Gastrocnemius medialis (tissue), 4 donors: Measurements from ENCODE around the gene MRNIP.

Experiments used
- POLR2A ChIP-seq, 2 donors: fragments of 450-650 bp; IDR thresholded peaks; one replicate each; pipeline ENCODE4 v1.6.1; 2017; ENCODE audit warnings: antibody characterized with exemption in 2 of 2, mild to moderate bottlenecking in 2 of 2, moderate library complexity in 2 of 2
- TF ChIP-seq, protein P1 (sequence below), 5 experiments: fragments of 450-650 bp in 3 of 5; fragments of 200-600 bp in 2 of 5; sonication (generic) in 2 of 5; IDR thresholded peaks in 4 of 5; conservative IDR thresholded peaks in 1 of 5; 1 replicate in 4 of 5; 2 replicates in 1 of 5; pipeline ENCODE4 v1.5.1; 2016 to 2019; ENCODE audit warnings: antibody characterized with exemption in 5 of 5, mild to moderate bottlenecking in 3 of 5, moderate library complexity in 3 of 5

GRCh38 chr5:179858586-179859427 lies at the start of gene MRNIP:
- TF ChIP-seq, protein P1, sequence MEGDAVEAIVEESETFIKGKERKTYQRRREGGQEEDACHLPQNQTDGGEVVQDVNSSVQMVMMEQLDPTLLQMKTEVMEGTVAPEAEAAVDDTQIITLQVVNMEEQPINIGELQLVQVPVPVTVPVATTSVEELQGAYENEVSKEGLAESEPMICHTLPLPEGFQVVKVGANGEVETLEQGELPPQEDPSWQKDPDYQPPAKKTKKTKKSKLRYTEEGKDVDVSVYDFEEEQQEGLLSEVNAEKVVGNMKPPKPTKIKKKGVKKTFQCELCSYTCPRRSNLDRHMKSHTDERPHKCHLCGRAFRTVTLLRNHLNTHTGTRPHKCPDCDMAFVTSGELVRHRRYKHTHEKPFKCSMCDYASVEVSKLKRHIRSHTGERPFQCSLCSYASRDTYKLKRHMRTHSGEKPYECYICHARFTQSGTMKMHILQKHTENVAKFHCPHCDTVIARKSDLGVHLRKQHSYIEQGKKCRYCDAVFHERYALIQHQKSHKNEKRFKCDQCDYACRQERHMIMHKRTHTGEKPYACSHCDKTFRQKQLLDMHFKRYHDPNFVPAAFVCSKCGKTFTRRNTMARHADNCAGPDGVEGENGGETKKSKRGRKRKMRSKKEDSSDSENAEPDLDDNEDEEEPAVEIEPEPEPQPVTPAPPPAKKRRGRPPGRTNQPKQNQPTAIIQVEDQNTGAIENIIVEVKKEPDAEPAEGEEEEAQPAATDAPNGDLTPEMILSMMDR (IDR thresholded peaks at IDR 0.05 in 4 of 5, conservative IDR thresholded peaks at IDR 0.05 in 1 of 5): peak in 3 of 5 experiments; percentile 26 to 54 (median 40)
- TF ChIP-seq POLR2A (IDR thresholded peaks at IDR 0.05): peak; percentile 81 to 82
